ENCODE measurements around the gene GSS.

GRCh38 chr20:34949120-34949519 lies 6.5 kb downstream of the GSS start:
- TF ChIP-seq POLR2AphosphoS5 (IDR thresholded peaks at IDR 0.05; ENCODE audit: low read depth, low read length) = no peak
- TF ChIP-seq POLR2A (IDR thresholded peaks at IDR 0.05; ENCODE audit: low read depth, low read length) = no peak
- TF ChIP-seq PAX5 (IDR thresholded peaks at IDR 0.05; ENCODE audit: insufficient read depth, low read length, severe bottlenecking) = no peak
- TF ChIP-seq TAF1 (IDR thresholded peaks at IDR 0.05; ENCODE audit: low read depth, low read length) = no peak
- TF ChIP-seq SPI1 (IDR thresholded peaks at IDR 0.05; ENCODE audit: low read depth, low read length) = no peak
- TF ChIP-seq POU2F2 (IDR thresholded peaks at IDR 0.05; ENCODE audit: low read depth, low read length) = no peak
